Body of pancreas (tissue), 4 donors: Measurements from ENCODE around the gene TMEM270. TPM values are rescaled to one million over a fixed set of nuclear protein-coding genes. Genes with fewer than 3 reads are reported as not detected.

Experiments used
- ATAC-seq: fragments of 150-250 bp; one replicate; pipeline ENCODE4 v1.9.1; 2016
- DNase-seq, 4 donors: peaks; one replicate each; pipeline ENCODE4 v3.0.0-alpha.2; 2019
- H3K27ac ChIP-seq, 4 donors: fragments of 200-600 bp; sonication (generic); 1 replicate in 3 of 4; 2 replicates in 1 of 4; pipeline versions ENCODE4 v1.5.1 to v1.6.1; 2016 to 2019; ENCODE audit warnings: mild to moderate bottlenecking in 1 of 4, mixed read lengths in 1 of 4, moderate library complexity in 1 of 4
- H3K27me3 ChIP-seq, 2 donors: fragments of 200-600 bp; sonication (generic); one replicate each; pipeline ENCODE4 v1.6.0; 2016; ENCODE audit warnings: mild to moderate bottlenecking in 1 of 2
- H3K36me3 ChIP-seq, 2 donors: fragments of 200-600 bp; sonication (generic); replicated peaks in 1 of 2; 2 replicates each; pipeline ENCODE4 v1.5.1; 2016; ENCODE audit warnings: low read depth in 2 of 2; ENCODE audit not compliant: insufficient read depth in 1 of 2
- H3K4me1 ChIP-seq: fragments of 200-600 bp; sonication (generic); one replicate; pipeline ENCODE4 v1.6.0; 2016
- H3K4me3 ChIP-seq, 2 donors: fragments of 200-600 bp; sonication (generic); 1 replicate in 1 of 2; 2 replicates in 1 of 2; pipeline ENCODE4 v1.5.1; 2016 to 2019
- H3K9me3 ChIP-seq, 3 donors: fragments of 200-600 bp; sonication (generic); 1 replicate in 2 of 3; 2 replicates in 1 of 3; pipeline ENCODE4 v1.5.1; 2016
- CTCF ChIP-seq, 7 experiments: fragments of 450-650 bp in 4 of 7; fragments of 200-600 bp in 3 of 7; sonication (generic) in 3 of 7; IDR thresholded peaks; one replicate each; pipeline ENCODE4 v1.5.1; 2016 to 2019; ENCODE audit warnings: antibody characterized with exemption in 7 of 7
- POLR2A ChIP-seq, 3 donors: fragments of 450-650 bp; IDR thresholded peaks; one replicate each; pipeline ENCODE4 v1.6.1; 2016; ENCODE audit warnings: antibody characterized with exemption in 3 of 3, mild to moderate bottlenecking in 2 of 3
- WGBS, 2 donors: methylation state at CpG; one replicate each; pipeline ENCODE4 v1.1.5; 2017; 5-methylcytosine and 5-hydroxymethylcytosine counted together
- intact Hi-C: fragments of 100-400 bp; cut with DNase I; formaldehyde crosslinking; loops from one replicate; pipeline ENCODE4 v1.15.1; 2023
- total RNA-seq, 2 donors: library from RNA; depleted of rRNA; stranded (reverse); fragments of >200 nt; gene quantifications; one replicate each; pipeline ENCODE4 v1.1.0, GENCODE V29; 2016

The TMEM270 gene
- total RNA-seq, 2 donors from 2014 or later, result not detected

GRCh38 chr7:73824986-73825385 is 36.0 kb upstream of the TMEM270 start:
- no peaks in the 10 kb centered on the region for H3K36me3 ChIP-seq
- ATAC-seq, result no peak
- intact Hi-C loops, result no loop called here
- 47 to 55% methylated on average over 5 to 9 of the region's 9 CpGs for WGBS, 2 donors
- DNase-seq, result peak in 3 of 4 donors; percentile 52 to 62 (median 56)
- peak overlapping the region in 3 of 4 donors; percentile 49 to 96 (median 51) for H3K27ac ChIP-seq
- peaks cover 58% of the 10 kb centered on the region for H3K4me1 ChIP-seq
- no peaks in the 10 kb centered on the region for H3K27me3 ChIP-seq
- H3K4me3 ChIP-seq, result no peak overlapping the region
- H3K9me3 ChIP-seq, result no peaks in the 10 kb centered on the region
- TF ChIP-seq POLR2A (IDR thresholded peaks at IDR 0.05) (no peak), CTCF (IDR thresholded peaks at IDR 0.05) (no peak)

- TF ChIP-seq CTCF (IDR thresholded peaks at IDR 0.05) (no peak), POLR2A (IDR thresholded peaks at IDR 0.05) (peak in 2 of 3 donors; percentile 64 to 77)
- Histone ChIP-seq H3K27ac (peak overlapping the region; percentile 96 to 100 (median 98)), H3K4me1 (peaks cover 66% of the 10 kb centered on the region), H3K36me3 (no peaks in the 10 kb centered on the region), H3K4me3 (no peak overlapping the region), H3K9me3 (no peaks in the 10 kb centered on the region), H3K27me3 (no peaks in the 10 kb centered on the region)
- intact Hi-C loops, result no loop called here
- WGBS, 2 donors, result 4% methylated on average over 7 to 10 of the region's 11 CpGs
- peak; percentile 53 for ATAC-seq
- peak; percentile 94 to 98 (median 96) for DNase-seq
Measured at GRCh38 chr7:73827567-73828106, 33.3 kb upstream of the TMEM270 start.

GRCh38 chr7:73828107-73828803 is 32.7 kb upstream of the TMEM270 start:
- DNase-seq (peak in 1 of 4 donors; percentile 91), ATAC-seq (peak; percentile 50)
- Histone ChIP-seq H3K36me3 (no peaks in the 10 kb centered on the region), H3K4me1 (peaks cover 69% of the 10 kb centered on the region), H3K4me3 (no peak overlapping the region), H3K27ac (peak overlapping the region; percentile 96 to 100 (median 98)), H3K27me3 (no peaks in the 10 kb centered on the region), H3K9me3 (no peaks in the 10 kb centered on the region)
- 46 to 47% methylated on average over 13 to 14 of the region's 14 CpGs for WGBS, 2 donors
- TF ChIP-seq CTCF (IDR thresholded peaks at IDR 0.05) (no peak), POLR2A (IDR thresholded peaks at IDR 0.05) (peak in 2 of 3 donors; percentile 72 to 77)
- intact Hi-C loops, result no loop called here

GRCh38 chr7:73828972-73829371 is 32.0 kb upstream of the TMEM270 start:
- H3K4me3 ChIP-seq, result no peak overlapping the region
- H3K27ac ChIP-seq, result peak overlapping the region; percentile 96 to 100 (median 98)
- no peaks in the 10 kb centered on the region for H3K27me3 ChIP-seq
- peaks cover 74% of the 10 kb centered on the region for H3K4me1 ChIP-seq
- intact Hi-C loops, result no loop called here
- DNase-seq (no peak), ATAC-seq (no peak)
- 83 to 94% methylated on average over 4 to 5 of the region's 5 CpGs for whole genome bisulfite sequencing, 2 donors
- H3K9me3 ChIP-seq, result no peaks in the 10 kb centered on the region
- no peak for TF ChIP-seq POLR2A (IDR thresholded peaks at IDR 0.05)
- no peak for TF ChIP-seq CTCF (IDR thresholded peaks at IDR 0.05)
- H3K36me3 ChIP-seq, result no peaks in the 10 kb centered on the region
